Activated CD8-positive, alpha-beta memory T cell treated with anti-CD3 and anti-CD28 coated beads for 48 hours (primary cell): ENCODE data around the gene ACSL1.
"Not testable (repeated sequence)": the region's sequence is repeated elsewhere in the genome, so short reads cannot be mapped to it uniquely, and the experiment has no call there.

Experiments used
- DNase-seq, 3 experiments: peaks; one replicate each; pipeline ENCODE4 v3.0.0-alpha.2; 2020; ENCODE audit warnings: low read depth in 2 of 3, low spot score in 2 of 3

Gene ACSL1

DNA sequence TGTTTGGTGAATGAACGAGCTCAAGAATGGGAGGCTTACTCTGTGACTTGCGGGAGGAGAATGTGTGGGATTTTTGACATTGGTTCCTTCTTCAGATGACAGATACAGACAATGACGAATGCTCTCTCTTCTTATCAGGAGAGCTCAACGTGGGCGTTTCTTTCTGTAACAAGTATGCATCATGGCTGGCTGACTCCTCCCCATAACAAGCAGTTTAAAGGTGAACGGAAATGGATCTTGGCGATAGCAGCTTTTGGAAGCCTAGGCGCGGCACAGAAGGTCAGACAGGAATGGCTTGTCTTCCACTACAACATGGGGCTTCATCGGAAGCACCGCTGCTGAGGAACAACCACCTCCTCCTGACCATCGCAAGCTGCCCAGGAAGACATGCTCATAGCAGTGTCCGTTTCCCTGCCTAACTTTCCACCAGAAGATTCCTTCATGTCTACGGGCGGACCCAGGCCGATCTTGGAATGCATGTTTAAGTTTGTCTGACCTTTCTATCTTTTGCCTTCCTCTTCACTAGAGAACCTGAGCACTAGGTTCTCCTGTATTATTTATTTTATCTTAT, 18.3 kb upstream of the ACSL1 start:
- DNase-seq, result no peak

DNA sequence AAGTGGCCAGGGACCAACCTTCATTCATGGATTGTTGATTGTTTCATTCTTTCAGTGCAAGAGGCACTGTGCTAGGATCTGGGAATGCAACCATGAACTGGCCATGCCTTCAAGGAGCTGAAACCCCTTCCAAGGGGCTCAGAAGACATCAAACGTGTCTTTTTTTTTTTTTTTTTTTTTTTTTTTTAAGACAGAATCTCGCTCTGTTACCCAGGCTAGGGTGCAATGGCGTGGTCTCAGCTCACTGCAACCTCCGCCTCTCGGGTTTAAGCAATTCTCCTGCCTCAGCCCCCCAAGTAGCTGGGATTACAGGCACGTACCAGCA, 13.3 kb upstream of the ACSL1 start:
- DNase-seq, result not testable (repeated sequence)

DNA sequence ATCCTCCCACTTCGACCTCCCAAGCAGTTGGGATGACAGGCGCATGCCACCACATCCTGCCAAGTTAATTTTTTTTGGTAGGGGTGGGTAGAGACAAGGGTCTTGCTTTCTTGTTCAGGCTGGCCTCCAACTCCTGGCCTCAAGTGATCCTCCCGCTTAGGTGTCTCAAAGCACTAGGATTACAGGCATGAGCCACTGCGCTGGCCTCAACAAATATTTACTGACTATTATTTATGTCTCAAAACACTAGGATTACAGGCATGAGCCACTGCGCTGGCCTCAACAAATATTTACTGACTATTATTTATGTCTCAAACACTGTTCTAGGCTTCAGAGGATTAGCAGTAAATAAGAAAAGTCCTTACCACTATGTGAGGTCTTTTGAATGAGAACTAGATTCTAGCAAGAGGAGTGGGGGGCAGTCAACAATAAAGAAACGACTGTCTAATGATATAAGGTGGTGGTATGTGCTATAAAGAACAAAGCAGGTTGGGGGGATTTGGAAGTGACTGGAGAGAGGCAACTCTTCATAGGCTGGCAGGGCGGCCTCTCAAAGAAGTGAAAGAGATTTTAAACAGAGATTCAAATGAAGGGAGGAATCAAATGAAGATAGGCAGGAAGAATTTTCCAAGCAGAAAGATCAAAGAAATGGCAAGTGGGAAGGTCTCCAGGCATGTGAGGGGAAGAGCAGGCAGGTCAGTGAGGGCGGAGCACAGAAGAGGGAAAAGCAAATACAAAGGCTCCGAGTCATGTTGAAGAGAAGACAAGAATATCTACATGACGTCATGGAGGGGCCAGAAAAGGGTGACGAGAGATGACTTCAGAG, 12.7 kb upstream of the ACSL1 start:
- no peak for DNase-seq

DNA sequence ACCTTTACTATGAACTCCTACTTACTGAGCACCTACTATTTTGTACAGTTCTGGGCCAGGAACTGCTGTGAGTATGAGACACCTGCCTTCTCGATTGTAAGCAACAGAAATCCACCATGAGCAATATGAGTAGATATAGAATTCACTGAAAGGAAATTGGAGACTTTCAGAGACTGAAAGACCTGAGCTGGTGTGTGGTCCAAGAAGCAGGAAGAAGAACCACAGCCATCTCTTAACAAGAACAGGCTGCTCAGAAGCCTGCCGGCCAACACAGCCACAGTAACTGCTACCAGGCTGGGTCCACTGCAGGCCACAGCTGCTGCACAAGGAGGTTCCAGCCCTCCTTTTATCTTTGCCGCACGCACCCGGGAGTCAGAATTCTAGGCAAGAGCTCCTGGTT, 10.8 kb upstream of the ACSL1 start:
- DNase-seq, result no peak

DNA sequence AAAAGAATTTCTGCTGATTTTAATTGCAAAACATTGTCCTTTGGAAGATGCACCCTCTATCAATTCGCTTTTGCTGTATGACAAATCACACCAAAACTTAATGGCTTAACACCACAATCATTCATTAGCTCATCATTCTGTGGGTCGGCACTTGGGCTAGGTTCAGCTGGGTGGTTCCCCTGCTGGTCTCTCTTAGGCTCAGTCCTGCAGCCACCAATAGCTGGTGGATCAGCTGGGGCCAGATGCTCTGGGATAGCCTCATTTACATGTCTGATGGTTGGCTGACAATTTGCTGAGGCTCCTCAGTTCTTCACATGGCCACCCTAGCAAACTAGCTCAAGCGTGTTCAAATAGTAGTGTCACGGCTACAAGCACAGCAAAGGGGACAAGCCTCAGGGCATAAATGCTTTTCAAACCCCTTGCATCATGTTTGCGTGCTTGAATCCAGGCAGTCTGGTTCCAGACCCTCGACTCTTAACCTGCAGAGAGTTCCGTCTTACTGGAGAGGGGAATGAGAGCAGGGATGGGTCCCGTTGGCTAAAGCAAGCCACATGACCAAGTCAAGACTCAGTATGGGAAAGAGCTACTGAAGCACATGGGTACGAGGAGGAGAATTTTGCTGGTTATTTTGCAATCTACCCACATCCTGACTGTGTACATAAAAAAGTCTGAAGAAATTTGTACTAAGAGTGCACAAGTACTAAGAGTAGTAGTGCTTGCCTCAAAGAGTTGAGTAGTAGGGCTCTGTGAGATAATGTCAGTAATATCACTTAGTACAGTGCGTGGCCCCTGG, 7.5 kb upstream of the ACSL1 start:
- DNase-seq, result no peak

DNA sequence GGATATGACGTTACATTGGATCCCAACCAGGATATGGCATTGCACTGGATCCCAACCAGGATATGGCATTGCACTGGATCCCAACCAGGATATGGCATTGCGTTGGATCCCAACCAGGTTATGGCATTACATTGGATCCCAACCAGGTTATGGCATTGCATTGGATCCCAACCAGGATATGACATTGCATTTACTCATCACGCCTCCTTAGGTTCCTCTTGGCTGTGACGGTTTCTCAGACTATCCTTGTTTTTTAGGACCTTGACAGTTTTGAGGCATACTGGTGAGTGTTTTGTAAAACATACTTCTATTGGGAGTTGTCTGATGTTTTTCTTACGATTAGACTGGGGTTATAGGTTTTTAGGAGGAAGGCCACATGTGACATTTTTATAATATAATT, 5.4 kb upstream of the ACSL1 start:
- no peak for DNase-seq

DNA sequence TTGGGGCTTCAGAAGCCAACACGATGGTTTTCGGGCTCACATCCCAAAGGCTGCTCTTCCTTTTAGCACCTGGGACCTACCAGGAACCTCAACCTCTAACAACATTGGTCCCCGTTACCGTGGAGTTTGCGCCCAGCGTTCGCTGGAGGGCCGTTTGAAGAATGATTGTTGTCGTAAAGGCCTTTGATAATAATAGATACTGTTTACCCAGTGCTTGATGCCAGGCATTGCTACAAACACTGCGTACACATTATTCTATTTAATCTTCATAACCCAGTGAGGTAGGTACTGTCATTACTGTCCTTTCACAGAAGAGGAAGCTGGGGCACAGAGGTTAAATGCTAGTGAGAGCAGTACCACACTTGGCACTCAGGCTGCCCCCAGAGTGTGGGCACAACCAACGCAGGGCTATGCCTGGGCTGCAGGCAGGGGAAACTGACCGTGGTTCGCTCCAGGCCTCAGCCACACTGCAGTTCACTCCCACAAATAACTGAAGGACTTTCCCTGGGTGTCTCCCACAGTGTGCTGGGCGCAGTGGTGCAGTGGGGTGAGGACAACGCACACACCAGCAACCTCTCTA, 1.0 kb upstream of the ACSL1 start:
- no peak for DNase-seq

DNA sequence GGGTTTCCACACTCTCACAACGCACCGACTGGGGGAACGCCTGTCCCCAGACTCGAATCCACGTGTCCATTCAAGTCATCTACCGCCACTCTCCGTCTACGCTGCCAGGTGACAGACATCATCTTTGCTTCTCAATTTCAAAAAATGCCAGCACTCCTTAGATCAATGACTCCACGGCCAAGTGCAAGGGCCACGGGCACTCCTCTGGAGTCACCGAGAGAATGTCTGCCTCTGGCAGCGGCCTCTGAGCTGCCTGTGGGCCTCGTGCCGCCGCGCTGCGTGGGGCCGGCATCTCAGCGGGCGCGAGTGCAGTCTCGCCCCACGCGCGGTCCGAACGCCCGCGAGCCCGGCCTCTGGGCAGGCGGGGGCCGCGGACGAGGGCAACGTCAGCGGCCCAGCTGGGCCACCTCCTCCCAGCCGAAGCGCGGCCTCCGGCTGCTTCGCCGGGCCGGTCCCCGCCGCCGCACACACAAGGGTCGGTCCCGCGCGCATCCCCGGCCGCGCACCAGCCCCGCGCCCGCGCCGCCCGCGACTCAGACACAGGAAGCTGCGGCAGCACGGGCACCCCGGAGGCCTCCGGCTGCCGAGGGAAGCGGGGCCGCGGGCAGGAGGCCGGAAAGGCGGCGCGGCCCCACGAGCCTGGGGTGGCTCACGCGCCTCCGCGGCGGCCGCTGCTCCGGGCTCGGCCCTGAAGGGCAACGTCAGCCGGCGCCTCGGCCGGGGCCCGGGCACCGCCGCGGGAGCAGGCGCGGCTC, 450 bp downstream of the ACSL1 start:
- DNase-seq, result no peak

DNA sequence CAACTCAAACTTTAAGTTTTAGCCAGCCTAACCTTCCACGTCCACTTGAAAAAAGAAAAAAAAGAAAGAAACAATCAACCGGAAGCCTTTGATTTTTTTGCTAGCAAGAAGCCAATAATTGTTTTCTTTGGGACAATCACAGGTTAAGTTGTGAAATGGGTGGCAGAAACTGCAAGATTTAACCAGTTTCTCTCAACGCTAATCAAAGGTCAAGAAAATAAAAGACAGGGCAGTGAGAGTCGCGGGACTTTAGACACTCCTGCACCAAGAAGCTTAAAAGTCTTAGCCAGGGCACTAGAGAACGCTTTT, 1.0 kb downstream of the ACSL1 start:
- DNase-seq, result no peak

DNA sequence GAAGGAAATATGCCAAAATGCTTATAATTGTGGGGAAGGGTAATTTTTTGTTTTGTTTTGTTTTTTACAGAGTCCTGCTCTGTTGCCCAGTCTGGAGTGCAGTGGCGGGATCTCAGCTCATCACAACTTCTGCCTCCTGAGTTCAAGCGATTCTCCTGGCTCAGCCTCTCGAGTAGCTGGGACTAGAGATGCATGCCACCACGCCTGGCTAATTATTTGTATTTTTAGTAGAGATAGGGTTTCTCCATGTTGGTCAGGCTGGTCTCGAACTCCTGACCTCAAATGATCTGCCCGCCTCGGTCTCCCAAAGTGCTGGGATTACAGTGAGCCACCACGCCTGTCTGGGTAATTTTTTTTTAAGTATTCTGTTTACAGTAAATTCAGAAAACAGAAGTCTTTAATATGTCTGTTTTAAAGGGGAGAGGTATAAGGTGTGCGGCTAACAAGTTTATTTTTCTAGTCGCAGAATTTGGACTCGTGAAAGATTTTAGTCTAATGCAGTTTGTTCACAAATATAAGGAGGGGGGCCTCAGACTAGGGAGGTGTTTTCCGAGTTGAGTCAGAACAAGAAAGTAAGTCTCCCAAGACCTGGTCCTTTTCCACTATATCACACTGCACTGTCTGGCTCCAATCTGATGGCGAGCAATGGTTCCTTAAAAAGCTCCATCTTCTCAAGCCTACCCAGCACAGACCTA, 1.5 kb downstream of the ACSL1 start:
- DNase-seq, result no peak

DNA sequence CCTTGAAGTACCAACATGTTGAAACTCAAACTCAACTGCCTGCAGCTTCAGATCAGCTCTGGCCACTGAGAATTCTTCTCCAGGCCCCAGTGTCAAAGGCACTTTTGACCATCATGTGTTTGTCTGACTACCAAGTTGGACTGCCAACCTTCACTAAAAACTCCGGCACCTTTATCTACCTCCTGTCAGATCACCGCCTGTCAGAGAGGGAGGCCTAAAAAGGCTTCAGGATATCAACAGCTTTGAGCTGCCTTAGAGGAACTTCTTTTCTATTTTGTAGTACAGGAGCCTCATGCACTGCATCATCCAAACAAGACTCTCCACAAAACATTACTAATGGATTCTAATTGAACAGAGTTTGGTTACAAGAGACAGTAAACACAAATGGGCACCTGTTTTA, 2.8 kb downstream of the ACSL1 start:
- DNase-seq, result no peak

DNA sequence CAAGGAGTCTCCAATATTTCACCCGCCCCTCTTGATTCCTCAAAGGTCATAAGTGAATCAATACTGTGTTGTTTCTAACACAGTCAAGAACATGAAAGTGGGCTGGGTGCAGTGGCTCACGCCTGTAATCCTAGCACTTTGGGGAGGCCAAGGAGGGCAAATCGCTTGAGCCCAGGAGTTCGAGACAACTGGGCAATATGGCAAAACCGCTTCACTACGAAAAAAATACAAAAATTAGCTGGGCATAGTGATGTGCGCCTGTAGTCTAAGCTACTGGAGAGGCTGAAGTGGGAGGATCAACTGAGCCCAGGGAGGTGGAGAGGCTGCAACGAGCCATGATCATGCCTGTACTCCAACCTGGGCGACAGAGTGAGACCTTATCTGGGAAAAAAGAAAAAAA, 3.4 kb downstream of the ACSL1 start:
- DNase-seq, result no peak

DNA sequence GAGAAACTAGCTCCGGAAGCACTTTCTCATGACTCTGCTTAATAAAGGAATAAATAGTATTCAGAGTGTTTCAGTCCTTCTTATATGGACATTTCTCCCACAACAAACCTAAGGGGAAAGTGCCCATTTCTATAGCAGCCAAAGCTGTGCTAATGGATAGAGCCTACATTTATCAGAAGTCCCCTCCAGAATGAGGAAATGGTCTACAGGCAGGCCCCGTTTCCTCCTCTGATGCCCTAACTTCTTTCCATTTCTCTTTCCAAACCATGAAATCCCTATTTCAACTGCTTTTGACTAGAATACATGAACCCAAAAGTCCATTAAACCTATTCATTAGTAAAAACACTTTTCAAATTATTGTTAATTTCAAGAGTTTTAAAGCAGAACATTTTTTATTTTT, 4.5 kb downstream of the ACSL1 start:
- no peak for DNase-seq

DNA sequence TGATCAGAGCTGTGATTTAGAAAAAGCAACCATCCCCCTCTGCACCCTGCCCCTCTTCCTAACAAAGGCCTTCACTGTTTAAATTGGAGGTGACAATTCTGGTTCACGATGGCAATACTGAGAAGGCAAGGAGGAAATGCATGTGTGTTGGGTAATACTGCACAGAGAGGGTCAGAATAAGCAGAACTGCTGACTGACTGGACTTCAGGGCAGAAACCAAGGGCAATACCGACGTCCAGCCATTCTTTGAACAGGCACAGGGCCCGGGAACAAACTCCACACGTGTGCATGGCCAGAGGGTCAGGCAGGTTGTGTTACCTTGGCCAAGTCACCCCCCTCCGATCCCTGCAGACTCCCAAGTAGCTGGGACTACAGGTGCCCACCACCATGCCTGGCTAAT, 6.0 kb downstream of the ACSL1 start:
- DNase-seq, result no peak

DNA sequence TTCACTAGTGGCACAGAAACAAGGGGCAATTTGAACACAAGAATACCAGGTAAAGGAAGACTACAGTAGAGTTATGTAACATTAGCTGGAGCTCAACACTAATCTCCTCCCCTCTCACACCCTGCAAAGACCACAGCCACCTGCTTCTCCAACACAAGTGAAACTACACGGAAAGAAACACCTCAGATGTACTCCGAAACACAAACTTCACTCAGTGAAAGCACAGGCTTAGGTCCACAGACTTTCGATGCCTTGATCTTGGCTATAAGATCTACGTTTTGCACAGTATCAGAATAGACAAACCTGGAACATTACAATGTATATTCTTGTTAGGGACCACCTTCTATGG, 7.6 kb downstream of the ACSL1 start:
- DNase-seq, result no peak

DNA sequence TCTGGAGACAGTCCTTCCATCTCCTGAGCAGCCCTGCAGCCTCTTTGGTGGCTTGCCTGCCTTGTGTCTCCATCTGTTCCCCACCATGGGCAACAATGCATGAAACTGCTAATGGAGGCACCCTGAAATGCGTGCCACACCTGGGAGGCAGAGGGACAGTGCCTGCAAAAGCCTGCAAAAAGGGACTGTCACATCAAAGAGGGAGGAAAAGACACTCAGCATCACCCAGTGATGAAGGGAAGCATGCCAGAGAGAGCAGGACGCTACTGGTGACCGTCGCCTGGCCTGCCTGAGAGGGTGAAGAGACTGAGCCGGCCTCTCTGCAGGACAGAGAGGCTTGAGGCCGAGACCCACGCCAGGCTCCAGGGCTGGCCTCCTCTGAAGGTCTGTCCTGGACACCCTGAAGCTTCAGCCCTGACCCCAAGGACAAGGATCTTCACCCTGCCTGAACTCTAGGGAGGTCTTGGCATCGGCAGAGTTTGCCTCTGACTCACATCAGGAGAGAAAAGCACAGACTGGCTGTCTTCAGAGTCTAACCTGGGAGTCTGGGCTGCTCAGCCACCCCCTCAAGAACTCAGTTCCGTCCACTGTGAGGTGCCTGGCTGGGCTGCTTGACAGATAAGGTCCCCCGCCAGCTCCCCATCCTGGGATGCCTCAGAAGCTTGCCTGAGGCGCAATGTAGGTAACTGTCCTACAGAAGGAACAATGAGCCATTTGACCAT, 8.1 kb downstream of the ACSL1 start:
- no peak for DNase-seq

DNA sequence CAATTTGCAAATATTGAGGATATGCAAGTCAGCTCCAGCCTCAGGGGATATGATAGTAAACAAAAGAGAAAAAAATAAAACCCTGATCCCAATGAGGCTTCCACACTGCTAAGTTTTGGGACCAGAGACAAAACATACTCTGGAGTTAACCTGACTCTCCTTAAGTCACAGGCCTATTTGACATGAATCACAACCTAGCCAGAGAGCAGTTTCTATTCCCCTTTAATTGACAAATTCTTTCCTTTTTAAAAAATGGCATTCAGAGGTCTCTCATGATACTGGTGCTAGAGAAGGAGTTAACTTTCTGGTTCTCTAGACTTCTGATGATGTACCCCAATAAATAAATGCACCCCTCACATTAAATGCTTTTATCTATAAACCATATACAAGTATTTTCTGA, 8.8 kb downstream of the ACSL1 start:
- DNase-seq, result no peak

DNA sequence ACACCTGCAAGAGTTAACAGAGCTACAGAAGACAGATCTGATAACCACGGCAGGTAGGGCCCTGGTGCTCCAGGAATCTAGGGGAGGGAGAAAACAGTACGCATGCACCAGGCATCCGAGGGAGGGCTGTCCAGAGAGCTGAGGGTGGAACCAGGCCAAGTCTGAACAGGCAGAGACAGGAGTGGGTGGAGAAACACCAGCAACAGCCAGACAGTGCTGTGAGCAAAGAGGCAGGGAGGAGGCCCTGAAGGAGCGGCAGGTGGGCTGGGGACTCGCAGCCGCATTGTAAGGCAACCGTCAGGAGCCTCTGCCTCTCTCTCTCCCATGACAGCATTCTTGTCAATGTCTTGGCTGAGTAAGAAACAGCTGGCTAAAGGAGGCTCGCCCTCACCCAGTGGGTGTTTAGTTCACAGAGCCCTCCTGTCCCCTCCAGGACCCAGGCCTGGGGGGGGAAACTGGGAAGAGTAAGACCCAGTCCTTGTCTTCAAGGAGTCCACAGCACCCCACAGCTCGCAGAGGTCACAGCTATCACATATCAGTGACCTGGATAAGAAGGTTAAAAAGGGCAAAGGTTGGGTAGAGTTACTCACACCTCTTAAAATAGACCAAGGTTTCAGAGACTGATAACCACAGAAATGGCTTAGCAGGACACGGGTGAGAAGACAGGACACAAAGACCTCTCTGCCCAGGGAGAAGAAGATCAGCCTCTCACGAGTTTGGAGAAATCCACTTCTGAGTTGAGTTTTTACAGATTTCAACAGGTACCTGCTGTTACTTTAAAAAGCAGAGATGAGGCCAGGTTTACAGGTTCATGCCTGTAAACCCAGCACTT, 10.5 kb downstream of the ACSL1 start:
- no peak for DNase-seq

DNA sequence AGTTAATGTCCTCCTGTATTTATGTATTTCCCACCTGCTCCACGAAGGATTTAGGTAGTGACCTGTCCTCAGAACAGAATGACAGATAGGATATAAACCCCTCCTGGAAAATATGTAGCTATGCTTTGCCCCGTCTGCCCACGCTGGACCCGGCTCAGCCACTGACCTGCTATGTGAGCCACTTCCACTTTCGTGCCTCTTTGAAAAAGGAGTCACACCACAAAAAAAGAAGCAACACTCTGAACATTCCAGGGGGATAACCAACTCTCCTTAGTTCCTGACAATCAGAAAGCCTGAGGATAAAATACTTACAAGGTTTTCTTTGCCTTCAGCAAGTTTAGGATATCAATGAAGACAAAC, 11.1 kb downstream of the ACSL1 start:
- DNase-seq, result no peak
